GM12878 (cell line): ENCODE measurements around the gene SORBS1. TPM values are rescaled to one million over a fixed set of nuclear protein-coding genes. Genes with fewer than 3 reads are reported as not detected.

Source experiments
- ATAC-seq: fragments of 200-7000 bp; cut with Tn5 transposase; 3 replicates; pipeline ENCODE4 v1.9.1; 2020; ENCODE audit warnings: mild to moderate bottlenecking, moderate library complexity
- BruUV-seq: library from RNA; stranded (reverse); fragments of 400-500 nt; replicated peaks from 2 replicates; lab custom pipeline; 2021; lab: Mats Ljungman, UMichigan
- CTCF ChIA-PET: fragments of 300-600 bp; sonication (Branson Sonifier 250); formaldehyde crosslinking; extraction: SDS; loops from one replicate; lab custom pipeline; 2021; ENCODE audit warnings: inconsistent platforms; lab: Yijun Ruan, JAX
- POLR2A ChIA-PET: fragments of 350-600 bp; formaldehyde crosslinking; extraction: SDS; loops from one replicate; lab custom pipeline; 2021; ENCODE audit warnings: inconsistent platforms; lab: Charles Lee
- RAD21 ChIA-PET: fragments of 300-600 bp; sonication (Branson Sonifier 250); formaldehyde crosslinking; loops from one replicate; lab custom pipeline; 2023; ENCODE audit warnings: antibody characterized with exemption; ENCODE audit not compliant: unreplicated experiment; lab: Charles Lee
- SMC1A ChIA-PET: fragments of 300-600 bp; sonication (Branson Sonifier 250); formaldehyde crosslinking; loops from one replicate; lab custom pipeline; 2023; ENCODE audit not compliant: unreplicated experiment, uncharacterized antibody; lab: Charles Lee
- DNase-seq: peaks from one replicate; pipeline ENCODE4 v3.0.0-alpha.2; 2011; ENCODE audit warnings: low read depth, low spot score
- FAIRE-seq: peaks from 3 replicates; lab custom pipeline; 2011; peaks lifted over from hg19 to GRCh38; lab: Jason Lieb, UNC
- H2AFZ ChIP-seq: 2 replicates; pipeline ENCODE4 v1.6.0; 2011; ENCODE audit warnings: low read depth, low read length, control low read depth; ENCODE audit not compliant: control insufficient read depth
- H3K27ac ChIP-seq: 2 replicates; pipeline ENCODE4 v1.5.1; 2011; ENCODE audit warnings: control low read depth; ENCODE audit not compliant: control insufficient read depth, insufficient read depth
- H3K27me3 ChIP-seq, 2 experiments: replicated peaks in 1 of 2; 2 replicates each; pipeline versions ENCODE4 v1.6.0 to v1.6.1; 2011; ENCODE audit warnings: low read length in 1 of 2; ENCODE audit not compliant: control insufficient read depth in 2 of 2, insufficient read depth in 2 of 2
- H3K36me3 ChIP-seq, 2 experiments: 2 replicates each; pipeline ENCODE4 v1.5.1; 2011; ENCODE audit warnings: low read length in 1 of 2; ENCODE audit not compliant: control insufficient read depth in 2 of 2, insufficient read depth in 2 of 2
- H3K4me1 ChIP-seq: 2 replicates; pipeline ENCODE4 v1.6.1; 2011; ENCODE audit warnings: mild to moderate bottlenecking, low read length, moderate library complexity, mixed read lengths; ENCODE audit not compliant: control insufficient read depth, insufficient read depth
- H3K4me2 ChIP-seq: 2 replicates; pipeline ENCODE4 v1.6.0; 2011; ENCODE audit warnings: control low read depth; ENCODE audit not compliant: control insufficient read depth, insufficient read depth
- H3K4me3 ChIP-seq: fragments of 200-600 bp; sonication (generic); 2 replicates; pipeline ENCODE4 v1.5.1; 2016
- H3K79me2 ChIP-seq: 2 replicates; pipeline ENCODE4 v1.6.0; 2011; ENCODE audit warnings: low read length; ENCODE audit not compliant: control insufficient read depth, insufficient read depth
- H3K9ac ChIP-seq: 2 replicates; pipeline ENCODE4 v1.8.0; 2011; ENCODE audit warnings: low read length, control low read depth, mixed read lengths; ENCODE audit not compliant: control insufficient read depth, insufficient read depth
- H3K9me3 ChIP-seq: replicated peaks from 3 replicates; pipeline ENCODE4 v1.5.1; 2011; ENCODE audit warnings: mild to moderate bottlenecking, low read length; ENCODE audit not compliant: control insufficient read depth, insufficient read depth
- H4K20me1 ChIP-seq: 2 replicates; pipeline ENCODE4 v1.6.0; 2011; ENCODE audit not compliant: control insufficient read depth, insufficient read depth
- MYB ChIP-seq: fragments of 150-350 bp; IDR thresholded peaks from 2 replicates; pipeline ENCODE4 v1.6.1; 2014; ENCODE audit warnings: mild to moderate bottlenecking, low read depth, low read length, borderline replicate concordance
- PAX8 ChIP-seq: fragments of 450-650 bp; IDR thresholded peaks from 2 replicates; pipeline ENCODE4 v1.6.1; 2017; ENCODE audit warnings: mild to moderate bottlenecking, moderate library complexity
- SMAD1 ChIP-seq: fragments of 450-650 bp; IDR thresholded peaks from 2 replicates; pipeline ENCODE4 v1.6.1; 2018; ENCODE audit warnings: mild to moderate bottlenecking, low read depth; ENCODE audit not compliant: partially characterized antibody
- SPI1 ChIP-seq: IDR thresholded peaks from 2 replicates; pipeline ENCODE4 v1.6.1; 2011; ENCODE audit warnings: low read depth, mild to moderate bottlenecking, low read length, moderate library complexity, borderline replicate concordance; ENCODE audit not compliant: insufficient read depth
- WRNIP1 ChIP-seq: IDR thresholded peaks from 2 replicates; pipeline ENCODE4 v1.6.1; 2011; ENCODE audit warnings: low read depth, low read length, improper control_type of control experiment, borderline replicate concordance
- ZNF217 ChIP-seq: fragments of 450-650 bp; IDR thresholded peaks from 2 replicates; pipeline ENCODE4 v1.6.1; 2017; ENCODE audit warnings: antibody characterized with exemption, mild to moderate bottlenecking
- WGBS: methylation state at CpG from one replicate; pipeline ENCODE4 v1.1.6; 2016; ENCODE audit warnings: low lambda C conversion rate; ENCODE audit not compliant: insufficient replicate concordance, insufficient coverage; ENCODE audit errors: missing lambda C conversion rate; 5-methylcytosine and 5-hydroxymethylcytosine counted together
- in situ Hi-C: fragments of 300-500 bp; cut with MboI; formaldehyde crosslinking; loops from 9 replicates; pipeline ENCODE4 v1.14.3; 2018; ENCODE audit warnings: mixed read lengths
- intact Hi-C: fragments of 100-400 bp; cut with micrococcal nuclease; formaldehyde crosslinking; loops from one replicate; pipeline ENCODE4 v1.14.2; 2022; ENCODE audit not compliant: unreplicated experiment
- polyA plus RNA-seq, 11 experiments: library from polyadenylated mRNA; depleted of rRNA in 4 of 11; unstranded in 6 of 11; stranded (reverse) in 5 of 11; fragments of >200 nt; fragmentation: Nextera tagmentation in 4 of 11; fragmentation: Illumina TruSeq in 1 of 11; extraction: Ambion mirVana in 4 of 11; extraction: Trizol in 1 of 11; gene quantifications; 1 replicate in 1 of 11; 2 replicates in 10 of 11; pipeline versions ENCODE4 v1.2.1 to v1.2.3, GENCODE V29; 2011 to 2016; ENCODE audit warnings: inconsistent platforms in 2 of 11, missing spikeins in 2 of 11, low read depth in 1 of 11
- total RNA-seq, 4 experiments: library from RNA; depleted of rRNA in 3 of 4; stranded (reverse); fragments of >200 nt in 3 of 4; fragmentation: Illumina TruSeq in 1 of 4; extraction: Trizol in 1 of 4; gene quantifications; 2 replicates each; pipeline versions ENCODE4 v1.2.1 to v1.2.3, GENCODE V29; 2013 to 2021
- TF ChIP-seq, protein P1 (sequence below): IDR thresholded peaks from 2 replicates; pipeline ENCODE4 v1.6.1; 2012; ENCODE audit warnings: low read depth, low read length, improper control_type of control experiment
- TF ChIP-seq, protein P2 (sequence below): IDR thresholded peaks from 2 replicates; pipeline ENCODE4 v1.6.1; 2011; ENCODE audit warnings: low read depth, low read length, improper control_type of control experiment, borderline replicate concordance
- TF ChIP-seq, protein P3 (sequence below): fragments of 450-650 bp; IDR thresholded peaks from 2 replicates; pipeline ENCODE4 v1.6.1; 2016; ENCODE audit warnings: mild to moderate bottlenecking

Gene SORBS1
- total and polyA plus RNA-seq, 10 of the 15 experiments (the other 5 are each of a cell fraction or from before 2014, with no cell fraction given), result 0.13 to 0.75 (median 0.39) TPM

DNA sequence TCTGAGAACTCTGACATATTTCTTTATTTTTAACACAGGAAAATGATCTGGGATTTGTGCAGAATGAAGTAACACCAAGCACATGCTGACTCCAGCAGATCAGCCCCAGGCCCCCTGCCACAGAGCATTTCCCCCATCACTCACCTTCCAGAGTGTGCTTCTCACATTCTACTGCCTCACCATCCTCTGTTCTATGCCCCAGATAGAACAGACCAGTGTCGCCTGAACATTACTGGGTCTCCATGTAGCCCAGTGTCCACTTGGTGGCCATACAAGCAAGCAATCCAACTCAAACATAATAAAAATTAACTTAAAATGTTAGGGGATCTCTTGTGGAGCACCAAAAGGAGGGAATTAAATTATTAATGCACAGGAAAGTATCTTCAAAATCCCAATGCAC is 58.8 kb downstream of the SORBS1 start:
- RAD21 ChIA-PET, result no interaction called here
- Histone ChIP-seq H3K9me3 (no peaks in the 10 kb centered on the region), H4K20me1 (no peaks in the 10 kb centered on the region), H2AFZ (no peak overlapping the region), H3K4me1 (no peaks in the 10 kb centered on the region), H3K36me3 (no peaks in the 10 kb centered on the region), H3K79me2 (no peaks in the 10 kb centered on the region), H3K27ac (no peak overlapping the region), H3K9ac (no peak overlapping the region), H3K27me3 (peaks cover 0 to 3% of the 10 kb centered on the region in 2 experiments; a peak in 1 of 4 replicates), H3K4me2 (no peak overlapping the region), H3K4me3 (no peak overlapping the region)
- FAIRE-seq (no peak), DNase-seq (no peak), ATAC-seq (no peak)
- POLR2A ChIA-PET, result no interaction called here
- TF ChIP-seq, protein P1, sequence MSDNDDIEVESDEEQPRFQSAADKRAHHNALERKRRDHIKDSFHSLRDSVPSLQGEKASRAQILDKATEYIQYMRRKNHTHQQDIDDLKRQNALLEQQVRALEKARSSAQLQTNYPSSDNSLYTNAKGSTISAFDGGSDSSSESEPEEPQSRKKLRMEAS, result no peak
- no peak for TF ChIP-seq WRNIP1
- SMC1A ChIA-PET, result no interaction called here
- in situ Hi-C loops (no loop called here), intact Hi-C loops (no loop called here)
- BruUV-seq, result no TSS peak
- WGBS, result 75% methylated on average over 1 of the region's 1 CpG
- CTCF ChIA-PET, result interaction anchor here (0.6 kb wide), 1 partner anchor 127 kb away, joined by 3 read pairs; no protein-coding TSS in a partner anchor

DNA sequence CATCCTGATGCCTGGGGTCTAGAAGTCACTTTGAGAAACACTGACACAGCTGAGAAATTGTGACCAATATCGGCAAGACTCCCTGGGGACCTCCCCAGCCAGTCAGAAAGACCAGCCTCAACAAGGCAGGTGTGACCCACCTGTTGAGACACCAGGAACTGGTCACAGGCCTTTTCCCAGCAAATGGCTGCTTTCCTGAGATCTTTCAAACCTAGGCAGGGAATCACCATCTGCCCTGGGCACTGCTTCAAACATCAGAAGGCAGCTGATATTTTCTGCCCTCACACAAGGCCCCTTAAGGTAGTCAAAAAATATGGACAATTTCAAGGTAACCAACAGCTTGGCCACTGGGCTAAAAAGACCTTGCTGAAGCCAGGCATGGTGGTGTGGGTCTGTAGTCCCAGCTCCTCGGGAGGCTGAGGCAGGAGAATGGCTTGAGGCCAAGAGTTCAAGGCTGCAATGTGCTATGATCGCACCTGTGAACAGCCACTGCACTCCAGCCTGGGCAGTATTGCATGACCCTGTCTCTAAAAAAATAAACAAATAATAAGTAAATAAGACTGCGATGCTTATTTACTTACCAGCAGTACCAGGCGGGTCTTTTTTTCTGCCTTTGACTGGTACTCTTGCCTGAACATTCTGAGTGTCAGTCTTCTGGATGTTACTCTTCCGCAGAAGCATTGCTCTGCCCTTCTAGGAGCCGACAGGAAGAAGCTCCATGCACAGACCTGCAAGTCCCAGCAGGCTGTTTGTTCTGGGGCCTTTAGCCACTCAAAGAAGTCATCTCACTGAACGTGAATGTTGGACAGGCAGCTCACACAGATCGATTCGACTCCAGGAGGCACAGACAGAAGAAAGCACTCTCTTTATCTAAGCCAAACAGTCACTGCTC is 59.7 kb downstream of the SORBS1 start:
- no peaks in the 10 kb centered on the region for H3K79me2 ChIP-seq
- no peaks in the 10 kb centered on the region for H3K4me1 ChIP-seq
- ChIA-PET RAD21 (no interaction called here), CTCF (no interaction called here), POLR2A (interaction anchor here (0.6 kb wide), 1 partner anchor 97 kb away, joined by 3 read pairs; no protein-coding TSS in a partner anchor), SMC1A (no interaction called here)
- no peak for ATAC-seq
- BruUV-seq, result no TSS peak
- FAIRE-seq, result no peak
- H3K9me3 ChIP-seq, result no peaks in the 10 kb centered on the region
- in situ Hi-C loops, result no loop called here
- WGBS, result 29% methylated on average over 10 of the region's 10 CpGs
- no peak overlapping the region for H3K4me2 ChIP-seq
- no peak overlapping the region for H2AFZ ChIP-seq
- no peak for DNase-seq
- H4K20me1 ChIP-seq, result no peaks in the 10 kb centered on the region
- H3K4me3 ChIP-seq, result no peak overlapping the region
- H3K36me3 ChIP-seq, result no peaks in the 10 kb centered on the region
- no peak overlapping the region for H3K9ac ChIP-seq
- H3K27me3 ChIP-seq, result peaks cover 0 to 3% of the 10 kb centered on the region in 2 experiments; a peak in 1 of 4 replicates
- intact Hi-C loops, result no loop called here
- H3K27ac ChIP-seq, result no peak overlapping the region
- TF ChIP-seq ZNF217 (no peak), MYB (no peak), PAX8 (no peak), SMAD1 (no peak), SPI1 (no peak)
- TF ChIP-seq, protein P2, sequence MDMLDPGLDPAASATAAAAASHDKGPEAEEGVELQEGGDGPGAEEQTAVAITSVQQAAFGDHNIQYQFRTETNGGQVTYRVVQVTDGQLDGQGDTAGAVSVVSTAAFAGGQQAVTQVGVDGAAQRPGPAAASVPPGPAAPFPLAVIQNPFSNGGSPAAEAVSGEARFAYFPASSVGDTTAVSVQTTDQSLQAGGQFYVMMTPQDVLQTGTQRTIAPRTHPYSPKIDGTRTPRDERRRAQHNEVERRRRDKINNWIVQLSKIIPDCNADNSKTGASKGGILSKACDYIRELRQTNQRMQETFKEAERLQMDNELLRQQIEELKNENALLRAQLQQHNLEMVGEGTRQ, result no peak
- TF ChIP-seq, protein P3, sequence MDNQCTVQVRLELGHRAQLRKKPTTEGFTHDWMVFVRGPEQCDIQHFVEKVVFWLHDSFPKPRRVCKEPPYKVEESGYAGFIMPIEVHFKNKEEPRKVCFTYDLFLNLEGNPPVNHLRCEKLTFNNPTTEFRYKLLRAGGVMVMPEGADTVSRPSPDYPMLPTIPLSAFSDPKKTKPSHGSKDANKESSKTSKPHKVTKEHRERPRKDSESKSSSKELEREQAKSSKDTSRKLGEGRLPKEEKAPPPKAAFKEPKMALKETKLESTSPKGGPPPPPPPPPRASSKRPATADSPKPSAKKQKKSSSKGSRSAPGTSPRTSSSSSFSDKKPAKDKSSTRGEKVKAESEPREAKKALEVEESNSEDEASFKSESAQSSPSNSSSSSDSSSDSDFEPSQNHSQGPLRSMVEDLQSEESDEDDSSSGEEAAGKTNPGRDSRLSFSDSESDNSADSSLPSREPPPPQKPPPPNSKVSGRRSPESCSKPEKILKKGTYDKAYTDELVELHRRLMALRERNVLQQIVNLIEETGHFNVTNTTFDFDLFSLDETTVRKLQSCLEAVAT, result no peak
